ENCODE results near the gene TGFBR3L. TPM values are rescaled to one million over a fixed set of nuclear protein-coding genes. Genes with fewer than 3 reads are reported as not detected.

TGFBR3L gene
- total RNA-seq, 1 donor from 2014 or later, result 7.1 TPM

GRCh38 chr19:7961920-7962626 lies 47.4 kb downstream of the TGFBR3L start:
- TF ChIP-seq CTCF (IDR thresholded peaks at IDR 0.05), result no peak
- H3K36me3 ChIP-seq, result peaks cover 40 to 66% of the 10 kb centered on the region in 2 donors
- no peak overlapping the region for H3K4me3 ChIP-seq
- H3K27ac ChIP-seq, result no peak overlapping the region
- H3K4me1 ChIP-seq, result no peaks in the 10 kb centered on the region
- DNase-seq (ENCODE audit: low spot score in 2 of 2), result no peak
- intact Hi-C loops (cut with DNase I), result no loop called here
- H3K9me3 ChIP-seq, result no peaks in the 10 kb centered on the region
- no peaks in the 10 kb centered on the region for H3K27me3 ChIP-seq

GRCh38 chr19:7962644-7963268 lies 48.1 kb downstream of the TGFBR3L start:
- H3K36me3 ChIP-seq, result peaks cover 47 to 73% of the 10 kb centered on the region in 2 donors

GRCh38 chr19:7963566-7963965 lies 48.9 kb downstream of the TGFBR3L start:
- no peak overlapping the region for H3K4me3 ChIP-seq
- intact Hi-C loops (cut with DNase I), result no loop called here
- H3K27me3 ChIP-seq, result no peaks in the 10 kb centered on the region
- H3K36me3 ChIP-seq, result peaks cover 48 to 81% of the 10 kb centered on the region in 2 donors
- no peak for DNase-seq (ENCODE audit: low spot score in 2 of 2)
- H3K9me3 ChIP-seq, result no peaks in the 10 kb centered on the region
- TF ChIP-seq CTCF (IDR thresholded peaks at IDR 0.05), result no peak
- no peaks in the 10 kb centered on the region for H3K4me1 ChIP-seq
- H3K27ac ChIP-seq, result no peak overlapping the region

More at GRCh38 chr19:7962644-7963268, 48.1 kb downstream of the TGFBR3L start:
- no peak overlapping the region for H3K27ac ChIP-seq
- H3K4me1 ChIP-seq, result no peaks in the 10 kb centered on the region
- H3K4me3 ChIP-seq, result no peak overlapping the region
- H3K27me3 ChIP-seq, result no peaks in the 10 kb centered on the region
- H3K9me3 ChIP-seq, result no peaks in the 10 kb centered on the region
- no peak for DNase-seq (ENCODE audit: low spot score in 2 of 2)
- intact Hi-C loops (cut with DNase I), result no loop called here
- TF ChIP-seq CTCF (IDR thresholded peaks at IDR 0.05), result no peak

DNA sequence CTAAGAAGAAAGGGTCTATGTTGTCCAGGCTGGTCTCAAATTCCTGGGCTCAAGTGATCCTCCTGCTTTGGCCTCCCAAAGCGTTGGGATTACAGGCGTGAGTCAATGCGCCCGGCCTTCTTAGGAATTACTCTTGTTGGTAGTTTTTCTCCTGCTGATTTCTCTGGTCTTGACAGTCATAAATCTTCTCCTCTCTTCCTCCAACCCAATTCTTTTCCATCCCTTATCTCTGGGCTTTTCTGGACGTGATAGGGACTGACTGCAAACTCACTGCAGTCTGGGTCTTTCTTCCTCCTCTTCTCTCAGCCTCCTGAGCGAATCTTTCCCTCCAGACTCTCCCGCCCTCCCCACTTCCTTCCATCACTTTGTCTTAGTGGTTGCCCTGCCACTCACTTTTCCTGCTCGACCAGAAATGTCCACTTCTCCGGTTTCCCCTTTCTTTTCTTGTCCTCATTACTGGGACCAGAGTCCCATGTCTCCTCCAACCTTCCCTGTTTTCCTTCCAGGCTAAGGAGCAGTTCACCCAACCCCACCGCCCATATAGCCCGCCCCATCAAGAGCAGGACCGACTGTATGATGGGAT lies 50.7 kb downstream of the TGFBR3L start:
- no peaks in the 10 kb centered on the region for H3K9me3 ChIP-seq
- peaks cover 48 to 86% of the 10 kb centered on the region in 2 donors for H3K36me3 ChIP-seq
- no peak overlapping the region for H3K4me3 ChIP-seq
- no peak for TF ChIP-seq CTCF (IDR thresholded peaks at IDR 0.05)
- H3K4me1 ChIP-seq, result no peaks in the 10 kb centered on the region
- intact Hi-C loops (cut with DNase I), result no loop called here
- H3K27ac ChIP-seq, result no peak overlapping the region
- DNase-seq (ENCODE audit: low spot score in 2 of 2), result no peak
- no peaks in the 10 kb centered on the region for H3K27me3 ChIP-seq

- no peaks in the 10 kb centered on the region for H3K9me3 ChIP-seq
- H3K27me3 ChIP-seq, result no peaks in the 10 kb centered on the region
- no peak for TF ChIP-seq CTCF (IDR thresholded peaks at IDR 0.05)
- peaks cover 46 to 84% of the 10 kb centered on the region in 2 donors for H3K36me3 ChIP-seq
- no peak for DNase-seq (ENCODE audit: low spot score in 2 of 2)
- intact Hi-C loops (cut with DNase I), result no loop called here
- H3K27ac ChIP-seq, result no peak overlapping the region
- no peaks in the 10 kb centered on the region for H3K4me1 ChIP-seq
- H3K4me3 ChIP-seq, result no peak overlapping the region
Measured at GRCh38 chr19:7965921-7966665, 51.5 kb downstream of the TGFBR3L start.

Measured in ascending aorta (tissue), 2 donors.